OCI-LY1 (cell line): ENCODE results near the gene TMEM115.
A peak's percentile ranks its signal among the peaks of the same experiment; 100 is the strongest.

Experiments used
- H2AFZ ChIP-seq: fragments of 200-600 bp; sonication (generic), shearing (Covaris generic); 2 replicates; pipeline ENCODE4 v1.6.0; 2014; ENCODE audit warnings: antibody characterized with exemption, mild to moderate bottlenecking, low read length
- H3F3A ChIP-seq: fragments of 200-600 bp; sonication (generic), shearing (Covaris generic); 2 replicates; pipeline ENCODE4 v1.6.0; 2014; ENCODE audit warnings: mild to moderate bottlenecking, antibody characterized with exemption, low read length, moderate library complexity; ENCODE audit not compliant: insufficient read depth
- H3K27ac ChIP-seq: fragments of 200-600 bp; sonication (generic); 2 replicates; pipeline ENCODE4 v1.5.1; 2014; ENCODE audit warnings: low read length, mixed run types, mild to moderate bottlenecking, low read depth; ENCODE audit not compliant: poor library complexity, severe bottlenecking
- H3K27me3 ChIP-seq: fragments of 200-600 bp; sonication (generic); 2 replicates; pipeline ENCODE4 v1.6.0; 2014; ENCODE audit warnings: antibody characterized with exemption, mild to moderate bottlenecking, low read length, moderate library complexity; ENCODE audit not compliant: insufficient read depth
- H3K36me3 ChIP-seq: fragments of 200-600 bp; sonication (generic); 2 replicates; pipeline ENCODE4 v1.6.1; 2014; ENCODE audit warnings: mild to moderate bottlenecking, antibody characterized with exemption, low read length, moderate library complexity, mixed read lengths; ENCODE audit not compliant: insufficient read depth
- H3K4me1 ChIP-seq: fragments of 200-600 bp; sonication (generic); 2 replicates; pipeline ENCODE4 v1.5.1; 2014; ENCODE audit warnings: mild to moderate bottlenecking, low read length, moderate library complexity; ENCODE audit not compliant: insufficient read depth, severe bottlenecking
- H3K4me2 ChIP-seq: fragments of 200-600 bp; sonication (generic), shearing (Covaris generic); 2 replicates; pipeline ENCODE4 v1.6.1; 2014; ENCODE audit warnings: low read length
- H3K4me3 ChIP-seq: fragments of 200-600 bp; sonication (generic); 2 replicates; pipeline ENCODE4 v1.5.1; 2014; ENCODE audit warnings: low read length, low read depth, mild to moderate bottlenecking, mixed read lengths; ENCODE audit not compliant: poor library complexity, severe bottlenecking
- H3K79me2 ChIP-seq: fragments of 200-600 bp; shearing (Covaris generic); 2 replicates; pipeline ENCODE4 v1.6.1; 2016; ENCODE audit warnings: mixed run types, low read length, mixed read lengths; ENCODE audit not compliant: insufficient read depth
- H3K9ac ChIP-seq: fragments of 200-600 bp; sonication (generic), shearing (Covaris generic); 2 replicates; pipeline ENCODE4 v1.6.1; 2014; ENCODE audit warnings: mild to moderate bottlenecking, low read length, mixed read lengths
- H3K9me2 ChIP-seq: fragments of 200-600 bp; sonication (generic), shearing (Covaris generic); 2 replicates; pipeline ENCODE4 v1.6.1; 2014; ENCODE audit warnings: low read depth, mild to moderate bottlenecking, low read length, mixed read lengths
- H3K9me3 ChIP-seq: fragments of 200-600 bp; shearing (Covaris generic); 2 replicates; pipeline ENCODE4 v1.6.1; 2014; ENCODE audit warnings: low read length, mixed read lengths
- H4K20me1 ChIP-seq: fragments of 200-600 bp; sonication (generic), shearing (Covaris generic); 2 replicates; pipeline ENCODE4 v1.6.0; 2016; ENCODE audit warnings: mild to moderate bottlenecking, low read length; ENCODE audit not compliant: insufficient read depth
- EZH2 ChIP-seq: fragments of 200-600 bp; sonication (generic), shearing (Covaris generic); IDR thresholded peaks from 2 replicates; pipeline ENCODE4 v1.8.0; 2017; ENCODE audit warnings: borderline replicate concordance, mixed run types, mild to moderate bottlenecking, antibody characterized with exemption, low read length, moderate library complexity, mixed read lengths
- TF ChIP-seq, protein P1 (sequence below): fragments of 200-600 bp; sonication (generic), shearing (Covaris generic); IDR thresholded peaks from 2 replicates; pipeline ENCODE4 v1.5.1; 2017; ENCODE audit warnings: mild to moderate bottlenecking, antibody characterized with exemption, low read length, moderate library complexity, mixed read lengths

TMEM115 gene

DNA sequence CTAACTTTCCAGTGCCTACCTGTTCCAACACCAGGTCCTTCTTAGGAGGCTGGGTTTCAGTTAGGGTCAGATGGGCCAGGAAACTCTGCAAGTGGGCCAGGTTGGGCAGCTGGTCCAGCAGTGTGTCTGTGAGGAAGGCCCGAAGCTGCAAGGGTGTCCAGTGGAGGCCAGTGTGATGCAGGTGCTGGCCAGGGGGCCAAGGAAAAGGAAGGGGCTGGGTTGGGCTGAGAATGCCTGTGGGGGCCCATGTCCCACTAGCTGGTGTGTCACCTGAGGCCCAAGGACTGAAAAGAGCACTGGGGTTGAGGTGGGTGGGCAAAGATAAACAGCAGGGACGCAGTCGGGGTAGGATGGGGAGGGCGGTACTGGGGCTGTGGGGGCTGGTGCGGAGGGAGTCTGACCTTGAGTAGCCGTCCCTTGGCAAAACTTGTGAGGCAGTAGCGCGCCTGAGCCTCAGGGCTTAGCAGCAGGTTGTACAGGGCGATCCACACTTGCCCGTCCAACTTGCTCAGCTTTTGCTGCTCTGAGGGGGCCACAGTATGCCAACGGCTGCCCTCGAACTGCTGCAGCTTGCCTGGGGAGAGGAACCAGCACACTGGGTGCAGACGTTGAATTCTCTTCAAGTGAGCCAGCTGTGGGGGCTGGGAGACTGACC, 17.2 kb downstream of the TMEM115 start:
- H3K9ac ChIP-seq: no peak overlapping the region
- H3F3A ChIP-seq: 0 out of 2 replicates have a peak, but pooled peaks cover 5% of the 10 kb centered on the region
- peaks cover 48% of the 10 kb centered on the region for H3K4me1 ChIP-seq
- no peaks in the 10 kb centered on the region for H3K9me3 ChIP-seq
- no peak overlapping the region for H3K4me3 ChIP-seq
- no peak overlapping the region for H3K4me2 ChIP-seq
- H2AFZ ChIP-seq: no peak overlapping the region
- H4K20me1 ChIP-seq: no peaks in the 10 kb centered on the region
- no peaks in the 10 kb centered on the region for H3K9me2 ChIP-seq
- TF ChIP-seq EZH2: no peak
- TF ChIP-seq, protein P1, sequence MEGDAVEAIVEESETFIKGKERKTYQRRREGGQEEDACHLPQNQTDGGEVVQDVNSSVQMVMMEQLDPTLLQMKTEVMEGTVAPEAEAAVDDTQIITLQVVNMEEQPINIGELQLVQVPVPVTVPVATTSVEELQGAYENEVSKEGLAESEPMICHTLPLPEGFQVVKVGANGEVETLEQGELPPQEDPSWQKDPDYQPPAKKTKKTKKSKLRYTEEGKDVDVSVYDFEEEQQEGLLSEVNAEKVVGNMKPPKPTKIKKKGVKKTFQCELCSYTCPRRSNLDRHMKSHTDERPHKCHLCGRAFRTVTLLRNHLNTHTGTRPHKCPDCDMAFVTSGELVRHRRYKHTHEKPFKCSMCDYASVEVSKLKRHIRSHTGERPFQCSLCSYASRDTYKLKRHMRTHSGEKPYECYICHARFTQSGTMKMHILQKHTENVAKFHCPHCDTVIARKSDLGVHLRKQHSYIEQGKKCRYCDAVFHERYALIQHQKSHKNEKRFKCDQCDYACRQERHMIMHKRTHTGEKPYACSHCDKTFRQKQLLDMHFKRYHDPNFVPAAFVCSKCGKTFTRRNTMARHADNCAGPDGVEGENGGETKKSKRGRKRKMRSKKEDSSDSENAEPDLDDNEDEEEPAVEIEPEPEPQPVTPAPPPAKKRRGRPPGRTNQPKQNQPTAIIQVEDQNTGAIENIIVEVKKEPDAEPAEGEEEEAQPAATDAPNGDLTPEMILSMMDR: no peak
- H3K36me3 ChIP-seq: no peaks in the 10 kb centered on the region
- H3K27me3 ChIP-seq: no peaks in the 10 kb centered on the region
- no peaks in the 10 kb centered on the region for H3K79me2 ChIP-seq
- no peak overlapping the region for H3K27ac ChIP-seq

DNA sequence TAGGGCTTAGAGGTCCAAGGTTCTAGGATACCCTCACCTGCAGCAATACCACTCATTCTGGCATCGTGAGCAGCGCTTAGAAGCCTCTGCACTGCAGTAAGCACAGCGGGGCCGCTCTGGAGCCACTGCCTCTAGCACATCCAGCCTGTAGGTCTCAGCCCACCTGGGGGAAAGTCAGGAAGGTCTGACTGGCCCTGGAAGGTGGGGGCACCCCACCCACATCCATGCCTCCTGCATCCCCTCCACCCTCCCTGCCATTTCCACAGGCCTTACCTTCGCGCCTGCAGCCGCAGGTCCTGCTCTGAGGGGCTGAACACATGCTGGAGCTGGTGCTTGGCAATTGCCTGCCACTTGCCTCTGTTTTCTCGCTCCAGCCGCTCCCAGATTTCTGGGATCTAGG, 17.8 kb downstream of the TMEM115 start:
- H3K9me3 ChIP-seq: no peaks in the 10 kb centered on the region
- no peak for TF ChIP-seq EZH2
- TF ChIP-seq, protein P1: no peak
- no peak overlapping the region; the same call in 1 of the 2 replicates for H3K9ac ChIP-seq
- H2AFZ ChIP-seq: no peak overlapping the region
- no peaks in the 10 kb centered on the region for H4K20me1 ChIP-seq
- H3K9me2 ChIP-seq: no peaks in the 10 kb centered on the region
- peaks cover 3% of the 10 kb centered on the region for H3K79me2 ChIP-seq
- no peak overlapping the region for H3K27ac ChIP-seq
- no peaks in the 10 kb centered on the region for H3K27me3 ChIP-seq
- peak overlapping the region; percentile 76; the same call in 1 of the 2 replicates for H3K4me2 ChIP-seq
- H3K36me3 ChIP-seq: peaks cover 3% of the 10 kb centered on the region; the same call in 1 of the 2 replicates
- 0 out of 2 replicates have a peak, but pooled peaks cover 5% of the 10 kb centered on the region for H3F3A ChIP-seq
- peaks cover 48% of the 10 kb centered on the region for H3K4me1 ChIP-seq
- H3K4me3 ChIP-seq: peak overlapping the region; percentile 58

DNA sequence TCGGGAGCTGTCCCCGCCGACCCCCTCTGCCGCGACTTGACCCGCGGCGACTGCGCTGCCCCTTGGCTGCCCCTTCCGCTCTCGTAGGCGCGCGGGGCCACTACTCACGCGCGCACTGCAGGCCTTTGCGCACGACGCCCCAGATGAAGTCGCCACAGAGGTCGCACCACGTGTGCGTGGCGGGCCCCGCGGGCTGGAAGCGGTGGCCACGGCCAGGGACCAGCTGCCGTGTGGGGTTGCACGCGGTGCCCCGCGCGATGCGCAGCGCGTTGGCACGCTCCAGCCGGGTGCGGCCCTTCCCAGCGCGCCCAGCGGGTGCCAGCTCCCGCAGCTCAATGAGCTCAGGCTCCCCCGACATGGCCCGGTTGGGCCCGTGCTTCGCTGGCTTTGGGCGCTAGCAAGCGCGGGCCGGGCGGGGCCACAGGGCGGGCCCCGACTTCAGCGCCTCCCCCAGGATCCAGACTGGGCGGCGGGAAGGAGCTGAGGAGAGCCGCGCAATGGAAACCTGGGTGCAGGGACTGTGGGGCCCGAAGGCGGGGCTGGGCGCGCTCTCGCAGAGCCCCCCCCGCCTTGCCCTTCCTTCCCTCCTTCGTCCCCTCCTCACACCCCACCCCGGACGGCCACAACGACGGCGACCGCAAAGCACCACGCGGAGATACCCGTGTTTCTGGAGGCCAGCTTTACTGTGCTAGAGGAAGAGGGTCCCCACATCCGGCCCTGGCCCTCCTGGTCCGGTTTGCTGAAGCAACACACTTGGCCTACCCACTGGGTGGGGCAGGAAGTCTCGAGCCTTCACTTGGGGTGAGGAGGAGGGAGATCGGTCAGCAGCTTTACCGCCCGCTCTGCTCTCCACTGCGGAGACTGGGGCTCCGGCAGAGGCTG, 18.6 kb downstream of the TMEM115 start, which contains the start of gene RASSF1:
Gene RASSF1, minus strand, starts transcription at position 389 of the 882 bp plus-strand sequence. Its CDS starts 31 bp downstream, at position 358.
- Histone ChIP-seq H3K4me1 (peaks cover 52% of the 10 kb centered on the region), H3K27ac (no peak within 1 kb of the TSS), H4K20me1 (no peaks in the 10 kb centered on the region), H2AFZ (no peak within 1 kb of the TSS), H3K79me2 (peaks cover 12% of the 10 kb centered on the region), H3K9me3 (no peaks in the 10 kb centered on the region), H3K36me3 (peaks cover 4% of the 10 kb centered on the region; the same call in 1 of the 2 replicates), H3K9ac (peak within 1 kb of the TSS; percentile 53), H3F3A (0 out of 2 replicates have a peak, but pooled peaks cover 5% of the 10 kb centered on the region), H3K9me2 (no peaks in the 10 kb centered on the region), H3K27me3 (no peaks in the 10 kb centered on the region), H3K4me2 (peak within 1 kb of the TSS; percentile 76), H3K4me3 (peak within 1 kb of the TSS; percentile 58)
- TF ChIP-seq EZH2: no peak
- TF ChIP-seq, protein P1: no peak
